Adipocyte (in vitro differentiated cells): ENCODE measurements around the gene TIMP4.

Experiments
- DNase-seq: peaks from one replicate; pipeline ENCODE4 v3.0.0-alpha.2; 2015; ENCODE audit warnings: low read depth
- H3K27me3 ChIP-seq: replicated peaks from 2 replicates; pipeline ENCODE4 v1.7.0; 2013; ENCODE audit warnings: mild to moderate bottlenecking, low read length, moderate library complexity; ENCODE audit not compliant: control insufficient read depth, insufficient read depth
- H3K36me3 ChIP-seq: 2 replicates; pipeline ENCODE4 v1.7.0; 2013; ENCODE audit warnings: low read length, mild to moderate bottlenecking, moderate library complexity; ENCODE audit not compliant: control insufficient read depth, insufficient read depth, severe bottlenecking
- H3K4me1 ChIP-seq: 2 replicates; pipeline ENCODE4 v1.7.0; 2013; ENCODE audit warnings: mild to moderate bottlenecking, low read length, moderate library complexity; ENCODE audit not compliant: control insufficient read depth, insufficient read depth
- H3K4me3 ChIP-seq: 2 replicates; pipeline ENCODE4 v1.7.0; 2013; ENCODE audit warnings: mild to moderate bottlenecking, low read length, moderate library complexity
- H3K9ac ChIP-seq: 2 replicates; pipeline ENCODE4 v1.7.0; 2013; ENCODE audit warnings: mild to moderate bottlenecking, low read length, moderate library complexity
- H3K9me3 ChIP-seq: 2 replicates; pipeline ENCODE4 v1.7.0; 2013; ENCODE audit warnings: mild to moderate bottlenecking, low read length, moderate library complexity; ENCODE audit not compliant: control insufficient read depth

Gene TIMP4

GRCh38 chr3:12185172-12185710 is 26.5 kb upstream of the TIMP4 start:
- no peak overlapping the region for H3K4me3 ChIP-seq
- no peaks in the 10 kb centered on the region for H3K27me3 ChIP-seq
- no peaks in the 10 kb centered on the region for H3K9me3 ChIP-seq
- peaks cover 3% of the 10 kb centered on the region for H3K36me3 ChIP-seq
- no peak for DNase-seq
- peaks cover 52% of the 10 kb centered on the region for H3K4me1 ChIP-seq
- H3K9ac ChIP-seq, result no peak overlapping the region

- Histone ChIP-seq H3K9ac (no peak overlapping the region), H3K27me3 (no peaks in the 10 kb centered on the region), H3K36me3 (peaks cover under 1% of the 10 kb centered on the region), H3K4me3 (no peak overlapping the region), H3K9me3 (no peaks in the 10 kb centered on the region), H3K4me1 (peaks cover 57% of the 10 kb centered on the region)
- no peak for DNase-seq
Observed at GRCh38 chr3:12184541-12184940, 25.8 kb upstream of the TIMP4 start.

GRCh38 chr3:12182687-12183441 is 24.2 kb upstream of the TIMP4 start:
- no peak overlapping the region for H3K4me3 ChIP-seq

GRCh38 chr3:12181806-12182205 is 23.1 kb upstream of the TIMP4 start:
- Histone ChIP-seq H3K9ac (no peak overlapping the region), H3K27me3 (no peaks in the 10 kb centered on the region), H3K4me3 (no peak overlapping the region), H3K36me3 (peaks cover 12% of the 10 kb centered on the region), H3K4me1 (peaks cover 61% of the 10 kb centered on the region), H3K9me3 (no peaks in the 10 kb centered on the region)
- no peak for DNase-seq

More at GRCh38 chr3:12182687-12183441, 24.2 kb upstream of the TIMP4 start:
- Histone ChIP-seq H3K9ac (no peak overlapping the region), H3K27me3 (no peaks in the 10 kb centered on the region), H3K4me1 (peaks cover 61% of the 10 kb centered on the region), H3K36me3 (peaks cover 12% of the 10 kb centered on the region), H3K9me3 (no peaks in the 10 kb centered on the region)
- DNase-seq, result no peak

- H3K4me3 ChIP-seq, result no peak overlapping the region
- no peak overlapping the region for H3K9ac ChIP-seq
- peaks cover 56% of the 10 kb centered on the region for H3K4me1 ChIP-seq
- H3K9me3 ChIP-seq, result no peaks in the 10 kb centered on the region
- no peak for DNase-seq
- no peaks in the 10 kb centered on the region for H3K27me3 ChIP-seq
- peaks cover 12% of the 10 kb centered on the region for H3K36me3 ChIP-seq
Observed at GRCh38 chr3:12181301-12181700, 22.6 kb upstream of the TIMP4 start.

GRCh38 chr3:12180631-12181030 is 21.9 kb upstream of the TIMP4 start:
- Histone ChIP-seq H3K9me3 (no peaks in the 10 kb centered on the region), H3K27me3 (no peaks in the 10 kb centered on the region), H3K36me3 (peaks cover 12% of the 10 kb centered on the region), H3K9ac (no peak overlapping the region), H3K4me3 (no peak overlapping the region), H3K4me1 (peaks cover 59% of the 10 kb centered on the region)
- DNase-seq, result no peak

- H3K4me3 ChIP-seq, result no peak overlapping the region
- peaks cover 63% of the 10 kb centered on the region for H3K4me1 ChIP-seq
- H3K27me3 ChIP-seq, result no peaks in the 10 kb centered on the region
- no peak overlapping the region for H3K9ac ChIP-seq
- peaks cover 15% of the 10 kb centered on the region for H3K36me3 ChIP-seq
- peak; percentile 29 for DNase-seq
- H3K9me3 ChIP-seq, result no peaks in the 10 kb centered on the region
Observed at GRCh38 chr3:12180218-12180617, 21.5 kb upstream of the TIMP4 start.

GRCh38 chr3:12179441-12179840 is 20.7 kb upstream of the TIMP4 start:
- DNase-seq, result no peak
- Histone ChIP-seq H3K9ac (no peak overlapping the region), H3K4me1 (peaks cover 64% of the 10 kb centered on the region), H3K4me3 (no peak overlapping the region), H3K27me3 (no peaks in the 10 kb centered on the region), H3K36me3 (peaks cover 22% of the 10 kb centered on the region), H3K9me3 (no peaks in the 10 kb centered on the region)

- Histone ChIP-seq H3K9ac (peak overlapping the region; percentile 70), H3K4me1 (peaks cover 52% of the 10 kb centered on the region), H3K4me3 (peak overlapping the region; percentile 24), H3K27me3 (no peaks in the 10 kb centered on the region), H3K9me3 (no peaks in the 10 kb centered on the region), H3K36me3 (peaks cover 29% of the 10 kb centered on the region)
- peak; percentile 49 for DNase-seq
Observed at GRCh38 chr3:12178091-12178820, 19.5 kb upstream of the TIMP4 start.

- Histone ChIP-seq H3K27me3 (no peaks in the 10 kb centered on the region), H3K36me3 (peaks cover 41% of the 10 kb centered on the region), H3K4me1 (peaks cover 51% of the 10 kb centered on the region), H3K9ac (peak overlapping the region; percentile 47), H3K4me3 (no peak overlapping the region), H3K9me3 (peaks cover 9% of the 10 kb centered on the region)
- no peak for DNase-seq
Observed at GRCh38 chr3:12177126-12177525, 18.4 kb upstream of the TIMP4 start.

GRCh38 chr3:12175844-12176453 is 17.2 kb upstream of the TIMP4 start:
- H3K36me3 ChIP-seq, result peaks cover 50% of the 10 kb centered on the region
- DNase-seq, result peak; percentile 77

More at GRCh38 chr3:12175844-12176453, 17.2 kb upstream of the TIMP4 start:
- peaks cover 11% of the 10 kb centered on the region for H3K9me3 ChIP-seq
- no peak overlapping the region for H3K4me3 ChIP-seq
- H3K27me3 ChIP-seq, result no peaks in the 10 kb centered on the region
- H3K4me1 ChIP-seq, result peaks cover 56% of the 10 kb centered on the region
- no peak overlapping the region for H3K9ac ChIP-seq
